ENCODE results near the gene USP12.
"Not testable (repeated sequence)": the region's sequence is repeated elsewhere in the genome, so short reads cannot be mapped to it uniquely, and the experiment has no call there.

USP12 gene

GRCh38 chr13:27125357-27126282 lies 46.0 kb downstream of the USP12 start:
- Histone ChIP-seq H3K27me3 (no peaks in the 10 kb centered on the region), H3K4me1 (peaks cover 0 to 70% (median 19%) of the 10 kb centered on the region in 4 donors), H3K4me3 (no peak overlapping the region), H3K9me3 (peaks cover 0 to 4% (median 0%) of the 10 kb centered on the region in 3 donors), H3K27ac (no peak overlapping the region), H3K36me3 (no peaks in the 10 kb centered on the region)
- TF ChIP-seq CTCF (IDR thresholded peaks at IDR 0.05): no peak
- intact Hi-C loops (cut with DNase I; ENCODE audit: low total_unique reads): no loop called here
- DNase-seq: no peak

GRCh38 chr13:27124571-27124970 lies 47.0 kb downstream of the USP12 start:
- no peak for TF ChIP-seq CTCF (IDR thresholded peaks at IDR 0.05)
- H3K27me3 ChIP-seq: no peaks in the 10 kb centered on the region
- H3K4me3 ChIP-seq: no peak overlapping the region
- H3K4me1 ChIP-seq: peaks cover 0 to 70% (median 20%) of the 10 kb centered on the region in 4 donors
- no peaks in the 10 kb centered on the region for H3K36me3 ChIP-seq
- H3K9me3 ChIP-seq: no peaks in the 10 kb centered on the region
- intact Hi-C loops (cut with DNase I; ENCODE audit: low total_unique reads): no loop called here
- no peak for DNase-seq
- no peak overlapping the region for H3K27ac ChIP-seq

GRCh38 chr13:27123445-27123844 lies 48.2 kb downstream of the USP12 start:
- H3K36me3 ChIP-seq; DNase-seq; H3K27me3 ChIP-seq; H3K4me3 ChIP-seq; intact Hi-C loops (cut with DNase I; ENCODE audit: low total_unique reads); H3K27ac ChIP-seq; H3K9me3 ChIP-seq: not testable (repeated sequence)
- peaks cover 0 to 70% (median 20%) of the 10 kb centered on the region in 4 donors for H3K4me1 ChIP-seq

- no peaks in the 10 kb centered on the region for H3K9me3 ChIP-seq
- no peaks in the 10 kb centered on the region for H3K36me3 ChIP-seq
- no peaks in the 10 kb centered on the region for H3K27me3 ChIP-seq
- no peak overlapping the region for H3K4me3 ChIP-seq
- intact Hi-C loops (cut with DNase I; ENCODE audit: low total_unique reads): no loop called here
- TF ChIP-seq CTCF (IDR thresholded peaks at IDR 0.05): no peak
- H3K27ac ChIP-seq: no peak overlapping the region
- H3K4me1 ChIP-seq: peaks cover 0 to 70% (median 18%) of the 10 kb centered on the region in 4 donors
- DNase-seq: no peak
Observed at GRCh38 chr13:27122036-27122435, 49.6 kb downstream of the USP12 start.

- H3K27me3 ChIP-seq: no peaks in the 10 kb centered on the region
- DNase-seq: no peak
- H3K27ac ChIP-seq: peak overlapping the region in 1 of 2 donors; percentile 7
- no peaks in the 10 kb centered on the region for H3K9me3 ChIP-seq
- intact Hi-C loops (cut with DNase I; ENCODE audit: low total_unique reads): no loop called here
- TF ChIP-seq CTCF (IDR thresholded peaks at IDR 0.05): no peak
- peaks cover 0 to 58% (median 9%) of the 10 kb centered on the region in 4 donors for H3K4me1 ChIP-seq
- H3K36me3 ChIP-seq: peaks cover 0 to 1% (median 0%) of the 10 kb centered on the region in 3 donors
- H3K4me3 ChIP-seq: no peak overlapping the region
Observed at GRCh38 chr13:27120811-27121210, 50.8 kb downstream of the USP12 start.

- TF ChIP-seq CTCF (IDR thresholded peaks at IDR 0.05): no peak
- no peak for DNase-seq
- peaks cover 1 to 6% (median 5%) of the 10 kb centered on the region in 3 donors for H3K36me3 ChIP-seq
- H3K4me1 ChIP-seq: peaks cover 0 to 52% (median 9%) of the 10 kb centered on the region in 4 donors
- no peak overlapping the region for H3K27ac ChIP-seq
- intact Hi-C loops (cut with DNase I; ENCODE audit: low total_unique reads): no loop called here
- H3K27me3 ChIP-seq: no peaks in the 10 kb centered on the region
- no peak overlapping the region for H3K4me3 ChIP-seq
- H3K9me3 ChIP-seq: no peaks in the 10 kb centered on the region
Observed at GRCh38 chr13:27120011-27120410, 51.6 kb downstream of the USP12 start.

Data from tibial artery (tissue), 4 donors.